GM18505 (cell line): Measurements from ENCODE around the gene NRIP2.

Experiments used
- ATAC-seq: cut with Tn5 transposase; IDR thresholded peaks from one replicate; pipeline ENCODE4 v1.9.1; 2021; ENCODE audit not compliant: unreplicated experiment
- POLR2A ChIP-seq: IDR thresholded peaks from 4 replicates; pipeline ENCODE4 v1.6.1; 2011; ENCODE audit warnings: borderline replicate concordance; ENCODE audit not compliant: insufficient read depth, insufficient read length; ENCODE audit errors: extremely low read depth

Gene NRIP2

DNA sequence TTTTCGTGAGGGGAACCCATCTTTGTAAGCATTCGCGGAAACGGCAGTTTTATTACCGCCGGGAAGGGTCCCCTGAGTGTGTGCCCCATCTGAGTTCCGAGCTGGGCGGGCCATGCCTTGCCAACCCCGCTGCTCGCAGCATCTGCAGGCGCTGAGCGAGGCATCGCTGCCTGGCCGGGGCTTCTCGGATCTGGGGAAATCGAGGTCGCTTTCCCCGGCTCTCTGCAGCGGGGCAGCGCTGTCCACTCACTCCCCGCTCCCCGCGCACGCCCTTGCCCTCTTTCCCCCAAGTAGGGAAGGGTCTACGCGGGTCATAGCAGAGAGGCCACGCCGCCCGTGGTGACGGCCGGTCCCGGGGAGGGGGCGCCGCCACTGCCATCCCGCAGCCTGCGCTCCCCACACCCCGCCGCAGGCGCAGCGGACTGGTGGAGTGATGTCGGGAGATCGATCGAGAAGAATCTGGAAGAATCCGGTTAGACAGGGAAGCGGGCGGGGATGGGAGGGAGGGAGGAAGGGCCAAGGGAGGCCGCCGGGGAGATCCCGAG is 40.6 kb downstream of the NRIP2 start:
- TF ChIP-seq POLR2A = no peak
- no peak for ATAC-seq

DNA sequence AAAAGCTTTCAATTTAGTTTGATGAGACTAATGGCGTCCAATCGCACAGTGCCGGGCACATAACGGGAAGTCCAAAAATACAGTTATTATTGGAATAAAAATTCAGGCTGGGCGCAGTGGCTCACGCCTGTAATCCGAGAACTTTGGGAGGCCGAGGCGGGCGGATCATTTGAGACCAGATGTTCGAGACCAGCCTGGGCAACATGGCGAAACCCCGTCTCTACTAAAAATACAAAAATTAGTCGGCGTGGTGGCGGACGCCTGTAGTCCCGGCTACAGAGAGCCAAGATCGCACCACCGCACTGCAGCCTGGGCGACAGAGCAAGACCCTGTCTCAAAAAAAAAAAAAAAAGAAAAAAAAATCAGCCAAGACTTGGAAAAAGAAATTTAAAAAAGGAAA is 41.3 kb downstream of the NRIP2 start:
- TF ChIP-seq POLR2A = no peak
- no peak for ATAC-seq

DNA sequence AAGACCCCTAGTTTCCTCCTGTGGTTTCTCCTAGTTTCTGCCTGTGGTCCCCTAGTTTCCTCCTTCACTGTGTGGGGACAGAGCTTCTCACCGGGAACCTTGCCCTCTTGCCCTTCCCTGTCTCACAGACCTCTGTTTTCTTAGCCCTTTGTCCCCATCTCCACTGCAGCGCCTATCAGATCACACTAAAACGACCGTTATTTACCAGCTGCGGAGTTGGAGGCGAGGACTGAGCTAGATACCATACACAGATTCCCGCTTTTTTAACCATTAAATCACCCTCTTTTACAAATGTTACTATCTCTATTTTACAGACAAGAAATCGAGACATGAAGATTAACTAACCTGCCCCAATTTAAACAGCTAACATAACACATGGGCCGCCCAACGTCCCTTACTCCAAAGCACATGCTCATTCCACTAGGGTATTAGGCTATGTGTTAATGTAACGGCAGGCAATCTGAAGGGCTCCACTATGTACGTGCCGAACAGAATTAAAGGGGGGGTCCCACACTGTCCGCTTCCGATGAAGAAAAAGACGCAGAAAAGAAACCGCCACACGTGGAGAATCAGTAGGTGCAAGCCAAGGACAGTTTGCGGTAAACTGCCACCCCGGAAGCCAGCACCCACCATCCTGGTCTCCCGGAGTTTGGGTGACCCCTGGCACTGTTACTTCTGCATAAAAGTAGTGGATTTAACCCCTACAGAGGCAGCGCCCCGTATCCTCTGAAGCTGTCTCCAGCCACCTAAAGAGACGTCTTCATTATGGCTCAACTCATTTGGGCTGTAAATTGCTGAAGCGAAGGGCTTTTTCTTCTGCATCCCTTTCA is 41.9 kb downstream of the NRIP2 start:
- ATAC-seq = no peak
- no peak for TF ChIP-seq POLR2A

DNA sequence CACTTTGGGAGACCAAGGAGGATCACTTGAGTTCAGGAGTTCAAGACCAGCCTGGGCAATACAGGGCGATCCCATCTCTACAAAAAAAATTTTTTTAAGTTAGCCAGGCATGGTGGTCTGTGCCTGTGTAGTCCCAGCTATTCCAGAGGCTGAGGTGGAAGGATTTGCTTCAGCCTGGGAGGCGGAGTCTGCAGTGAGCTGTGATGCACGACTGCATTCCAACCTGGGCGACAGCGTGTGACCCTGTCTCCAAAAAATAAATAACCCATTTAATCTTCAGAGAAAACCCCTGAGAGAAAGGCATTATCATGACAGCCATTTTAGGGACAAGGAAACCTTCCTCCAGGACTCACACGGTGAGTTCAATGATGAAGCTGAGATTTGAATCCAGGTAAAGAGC is 43.7 kb downstream of the NRIP2 start:
- no peak for TF ChIP-seq POLR2A
- ATAC-seq = no peak

DNA sequence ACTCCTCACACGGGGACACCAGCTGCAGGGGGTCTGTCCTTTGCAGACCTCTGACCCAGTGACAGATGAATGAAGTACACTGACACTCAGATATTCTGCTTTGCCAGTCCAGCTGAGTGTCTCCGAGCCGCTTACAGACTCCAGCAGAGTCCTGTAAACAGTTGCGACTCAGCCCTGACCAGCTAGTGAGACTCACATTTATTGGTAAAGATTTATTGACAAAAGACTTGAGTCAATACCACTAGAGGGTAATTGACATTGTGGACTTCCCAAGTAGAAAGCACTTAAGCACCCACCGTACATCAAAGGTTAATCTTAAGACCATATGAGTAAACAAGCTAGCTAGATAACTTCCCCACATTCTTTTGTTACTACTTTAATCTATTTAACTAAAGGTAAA is 49.8 kb downstream of the NRIP2 start:
- TF ChIP-seq POLR2A = no peak
- no peak for ATAC-seq

DNA sequence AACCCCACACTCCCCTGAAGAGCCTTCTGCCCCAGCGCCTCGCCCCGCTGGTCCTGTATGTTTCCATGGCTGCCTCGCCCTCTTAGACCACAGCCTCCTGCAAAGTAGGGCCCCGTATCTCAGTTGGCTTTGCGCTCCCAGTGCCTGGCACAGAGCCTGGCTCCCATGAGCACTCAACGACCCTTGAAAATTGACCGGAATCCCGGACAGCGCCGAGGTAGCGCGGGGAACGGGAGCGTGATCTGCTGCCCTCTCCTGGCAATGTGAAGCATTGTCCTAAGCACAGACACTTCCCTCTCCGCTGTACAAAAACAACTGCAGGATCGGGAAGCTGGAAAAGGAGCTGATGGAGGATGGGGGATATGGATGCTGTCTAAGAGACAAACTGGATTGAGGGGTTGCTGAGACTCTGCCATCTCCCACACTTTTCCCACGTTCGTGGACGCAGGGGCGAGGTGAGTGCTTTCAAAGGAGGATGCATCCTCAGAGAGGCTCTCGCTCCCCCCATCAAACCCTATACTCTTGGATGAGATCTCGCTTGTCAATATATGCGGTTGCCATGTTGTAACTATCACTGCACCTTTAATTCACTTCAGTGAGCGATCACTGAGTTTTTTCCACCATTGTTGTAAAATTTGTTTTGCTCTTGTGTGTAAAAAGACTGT is 50.8 kb downstream of the NRIP2 start:
- no peak for TF ChIP-seq POLR2A
- no peak for ATAC-seq

DNA sequence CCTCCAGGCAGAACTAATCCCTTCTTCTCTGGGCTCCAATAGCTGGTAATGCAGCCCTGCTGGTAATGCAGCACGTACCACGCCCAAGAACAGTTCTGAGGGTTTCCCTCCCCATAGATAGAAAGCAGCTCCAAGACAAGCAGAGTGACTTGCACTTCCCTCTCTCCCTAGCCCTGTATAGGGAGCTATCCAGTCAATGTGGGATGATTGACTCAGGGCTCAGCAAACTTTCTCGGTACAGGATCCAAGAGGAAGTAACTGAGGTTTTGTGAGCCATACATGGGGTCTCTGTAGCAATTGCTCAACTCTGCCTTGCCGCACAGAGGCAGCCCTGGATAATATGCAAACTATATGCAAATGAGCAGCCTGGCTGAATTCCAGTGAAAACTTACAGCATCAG is 55.6 kb downstream of the NRIP2 start:
- no peak for ATAC-seq
- TF ChIP-seq POLR2A = no peak

DNA sequence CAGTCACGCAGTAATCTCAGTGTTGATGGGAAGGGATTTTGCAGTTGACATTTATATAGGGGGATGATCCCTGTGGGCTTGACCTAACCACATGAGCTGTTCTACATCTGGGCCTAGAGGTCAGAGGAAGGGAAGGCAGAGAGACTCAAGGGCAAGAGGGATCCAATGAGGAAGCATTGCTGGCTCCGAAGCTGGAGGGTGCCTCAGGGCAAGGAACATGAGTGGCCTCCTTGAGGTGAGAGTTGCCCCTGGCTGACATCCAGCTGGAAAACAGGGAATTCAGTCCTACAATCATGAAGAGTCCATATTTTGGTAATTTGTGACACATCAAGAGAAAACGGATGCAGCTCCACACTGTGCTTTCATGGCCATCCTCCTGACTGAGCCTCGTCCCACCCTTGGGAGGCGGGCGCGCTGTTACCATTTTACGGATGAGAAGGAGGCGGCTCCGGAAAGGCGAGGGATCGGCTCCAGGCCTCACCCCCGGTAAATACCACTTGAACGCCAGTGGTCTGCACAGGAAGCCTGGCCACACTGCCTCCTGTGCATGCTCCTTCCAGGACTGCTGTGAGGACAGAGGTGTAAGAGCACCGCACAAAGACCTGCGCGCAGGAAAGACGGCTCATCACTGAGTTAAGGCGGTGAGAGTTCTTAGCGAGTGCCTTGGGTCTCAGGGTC is 58.6 kb downstream of the NRIP2 start:
- no peak for TF ChIP-seq POLR2A
- no peak for ATAC-seq

DNA sequence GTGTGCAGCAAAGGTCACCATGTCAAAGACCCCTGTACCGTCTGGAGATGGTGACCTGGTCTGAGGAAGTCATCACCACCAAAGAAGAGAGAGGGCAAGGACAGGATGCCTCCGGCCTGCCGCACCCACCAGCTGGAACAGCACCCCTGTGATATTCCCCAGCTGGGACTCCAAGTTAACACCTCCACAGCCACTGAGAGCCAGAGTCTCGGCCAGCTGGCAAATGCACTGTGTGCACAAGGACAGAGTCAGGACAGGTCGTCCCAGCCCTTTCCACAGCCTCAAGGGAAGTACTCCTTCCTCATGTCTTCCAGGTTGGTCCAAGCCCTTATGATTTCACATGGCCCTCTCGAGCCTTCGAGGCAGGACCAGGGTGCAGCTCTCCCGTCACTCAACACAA is 59.4 kb downstream of the NRIP2 start:
- ATAC-seq = no peak
- TF ChIP-seq POLR2A = no peak
